HCT116 (cell line): ENCODE results near the gene SCAND1. TPM values are rescaled to one million over a fixed set of nuclear protein-coding genes. Genes with fewer than 3 reads are reported as not detected.

Experiments used
- ATAC-seq: fragments of 200-7000 bp; cut with Tn5 transposase; 2 replicates; pipeline ENCODE4 v1.9.1; 2020; ENCODE audit warnings: mild to moderate bottlenecking, moderate library complexity
- BruUV-seq: library from RNA; stranded (reverse); fragments of 400-500 nt; replicated peaks from 2 replicates; lab custom pipeline; 2021; lab: Mats Ljungman, UMichigan
- CTCF ChIA-PET: fragments of 300-600 bp; sonication (Branson Sonifier 250); formaldehyde crosslinking; loops from one replicate; lab custom pipeline; 2021; ENCODE audit warnings: antibody characterized with exemption; lab: Charles Lee
- POLR2A ChIA-PET: fragments of 300-600, 350-600 bp; sonication (Branson Sonifier 250); formaldehyde crosslinking; loops from one replicate; lab custom pipeline; 2021; ENCODE audit warnings: antibody characterized with exemption; lab: Charles Lee
- RAD21 ChIA-PET, 2 experiments: fragments of 300-600 bp; sonication (Branson Sonifier 250); formaldehyde crosslinking; loops; one replicate each; lab custom pipeline; 2023; ENCODE audit warnings: low total read pairs in 2 of 2; ENCODE audit not compliant: uncharacterized antibody in 2 of 2, unreplicated experiment in 2 of 2, low non-redundant PET in 1 of 2; lab: Charles Lee
- DNase-seq: peaks from one replicate; pipeline ENCODE4 v3.0.0-alpha.2; 2010; ENCODE audit warnings: low read depth, low spot score
- H2AFZ ChIP-seq: fragments of 200-600 bp; shearing (Covaris generic), sonication (generic); 2 replicates; pipeline ENCODE4 v1.6.1; 2017; ENCODE audit warnings: low read depth, mixed run types, mixed read lengths, antibody characterized with exemption, low read length; ENCODE audit not compliant: poor library complexity, severe bottlenecking
- H3K27ac ChIP-seq: 2 replicates; pipeline ENCODE4 v1.5.1; 2012; ENCODE audit warnings: low read depth, low read length
- H3K27me3 ChIP-seq: fragments of 200-600 bp; sonication (generic); 2 replicates; pipeline ENCODE4 v1.6.1; 2016; ENCODE audit warnings: mixed run types, low read length, mixed read lengths; ENCODE audit not compliant: insufficient read depth
- H3K36me3 ChIP-seq, 2 experiments: fragments of 200-500 bp in 1 of 2; fragments of 200-600 bp in 1 of 2; sonication (Bioruptor generic) in 1 of 2; sonication (generic) in 1 of 2; 2 replicates each; pipeline versions ENCODE4 v1.5.1 to v1.6.1; 2014 to 2016; ENCODE audit warnings: low read length in 2 of 2, inconsistent platforms in 1 of 2, mixed read lengths in 1 of 2, mixed run types in 1 of 2; ENCODE audit not compliant: insufficient read depth in 2 of 2, control insufficient read depth in 1 of 2
- H3K4me1 ChIP-seq, 2 experiments: fragments of 200-600 bp in 1 of 2; sonication (generic) in 1 of 2; 2 replicates each; pipeline versions ENCODE4 v1.5.1 to v1.6.1; 2012 to 2017; ENCODE audit warnings: low read length in 2 of 2, inconsistent platforms in 1 of 2, mild to moderate bottlenecking in 1 of 2, mixed read lengths in 1 of 2, mixed run types in 1 of 2, moderate library complexity in 1 of 2; ENCODE audit not compliant: insufficient read depth in 2 of 2, control insufficient read depth in 1 of 2
- H3K4me2 ChIP-seq: fragments of 200-600 bp; sonication (generic); 2 replicates; pipeline ENCODE4 v1.6.1; 2017; ENCODE audit warnings: mixed run types, low read length, mixed read lengths
- H3K4me3 ChIP-seq, 2 experiments: fragments of 200-600 bp in 1 of 2; sonication (generic) in 1 of 2; replicated peaks in 1 of 2; 2 replicates each; pipeline ENCODE4 v1.5.1; 2011 to 2016; ENCODE audit warnings: low read length in 2 of 2, control low read depth in 1 of 2, low read depth in 1 of 2, mild to moderate bottlenecking in 1 of 2, mixed read lengths in 1 of 2, mixed run types in 1 of 2
- H3K79me2 ChIP-seq: fragments of 200-600 bp; sonication (generic); 2 replicates; pipeline ENCODE4 v1.6.1; 2017; ENCODE audit warnings: mild to moderate bottlenecking, mixed run types, low read length, moderate library complexity, mixed read lengths; ENCODE audit not compliant: insufficient read depth
- H3K9ac ChIP-seq: fragments of 200-600 bp; sonication (generic); 2 replicates; pipeline ENCODE4 v1.6.1; 2016; ENCODE audit warnings: low read length, mixed read lengths
- H3K9me2 ChIP-seq: fragments of 200-600 bp; sonication (generic), shearing (Covaris generic); 2 replicates; pipeline ENCODE4 v1.6.1; 2017; ENCODE audit warnings: mixed run types, mild to moderate bottlenecking, moderate library complexity; ENCODE audit not compliant: insufficient read depth
- H3K9me3 ChIP-seq, 2 experiments: fragments of 200-500 bp in 1 of 2; fragments of 200-600 bp in 1 of 2; sonication (Bioruptor generic) in 1 of 2; sonication (generic) in 1 of 2; 2 replicates each; pipeline ENCODE4 v1.6.1; 2014 to 2017; ENCODE audit warnings: low read length in 2 of 2, mixed read lengths in 2 of 2, inconsistent platforms in 1 of 2, low read depth in 1 of 2, mild to moderate bottlenecking in 1 of 2, mixed run types in 1 of 2, moderate library complexity in 1 of 2; ENCODE audit not compliant: control insufficient read depth in 1 of 2, insufficient read depth in 1 of 2
- H4K20me1 ChIP-seq: fragments of 200-600 bp; sonication (generic), shearing (Covaris generic); 2 replicates; pipeline ENCODE4 v1.6.1; 2017; ENCODE audit warnings: mixed run types, mild to moderate bottlenecking, moderate library complexity; ENCODE audit not compliant: insufficient read depth
- ATF3 ChIP-seq: IDR thresholded peaks from 2 replicates; pipeline ENCODE4 v1.6.1; 2012
- CBX3 ChIP-seq: IDR thresholded peaks from 2 replicates; pipeline ENCODE4 v1.6.1; 2012; ENCODE audit warnings: low read depth
- CEBPB ChIP-seq: IDR thresholded peaks from 2 replicates; pipeline ENCODE4 v1.6.1; 2012; ENCODE audit warnings: low read depth
- EZH2 ChIP-seq: fragments of 200-600 bp; sonication (generic); IDR thresholded peaks from 2 replicates; pipeline ENCODE4 v1.6.1; 2017; ENCODE audit warnings: antibody characterized with exemption, mixed run types
- EZH2phosphoT487 ChIP-seq: fragments of 200-600 bp; IDR thresholded peaks from 2 replicates; pipeline ENCODE4 v1.6.1; 2018; ENCODE audit warnings: antibody characterized with exemption, borderline replicate concordance
- FOSL1 ChIP-seq: IDR thresholded peaks from 2 replicates; pipeline ENCODE4 v1.6.1; 2012; ENCODE audit warnings: low read depth
- MAX ChIP-seq: IDR thresholded peaks from 2 replicates; pipeline ENCODE4 v1.6.1; 2012
- POLR2A ChIP-seq: IDR thresholded peaks from 2 replicates; pipeline ENCODE4 v1.7.0; 2011; ENCODE audit warnings: borderline replicate concordance; ENCODE audit not compliant: insufficient read depth, insufficient read length; ENCODE audit errors: extremely low read depth
- POLR2AphosphoS5 ChIP-seq: IDR thresholded peaks from 2 replicates; pipeline ENCODE4 v1.6.1; 2011; ENCODE audit warnings: mild to moderate bottlenecking, low read depth, low read length, moderate library complexity
- RAD21 ChIP-seq: IDR thresholded peaks from 2 replicates; pipeline ENCODE4 v1.6.1; 2012; ENCODE audit warnings: low read depth, mild to moderate bottlenecking
- REST ChIP-seq: IDR thresholded peaks from 2 replicates; pipeline ENCODE4 v1.6.1; 2012; ENCODE audit warnings: low read depth
- SIN3A ChIP-seq: IDR thresholded peaks from 2 replicates; pipeline ENCODE4 v1.6.1; 2012; ENCODE audit warnings: low read depth
- SP1 ChIP-seq: IDR thresholded peaks from 2 replicates; pipeline ENCODE4 v1.6.1; 2012; ENCODE audit warnings: low read depth
- SRF ChIP-seq: IDR thresholded peaks from 2 replicates; pipeline ENCODE4 v1.6.1; 2012; ENCODE audit warnings: low read depth
- TCF7L2 ChIP-seq: IDR thresholded peaks from 2 replicates; pipeline ENCODE4 v1.7.0; 2011; ENCODE audit warnings: borderline replicate concordance, inconsistent platforms; ENCODE audit not compliant: insufficient read depth, insufficient read length; ENCODE audit errors: extremely low read depth
- YY1 ChIP-seq: IDR thresholded peaks from 2 replicates; pipeline ENCODE4 v1.6.1; 2011; ENCODE audit warnings: low read length, low read depth, moderate library complexity, mild to moderate bottlenecking; ENCODE audit not compliant: insufficient replicate concordance; ENCODE audit errors: extremely low read depth
- ZBTB33 ChIP-seq: IDR thresholded peaks from 2 replicates; pipeline ENCODE4 v1.6.1; 2011; ENCODE audit warnings: mild to moderate bottlenecking, low read length, moderate library complexity; ENCODE audit not compliant: insufficient replicate concordance; ENCODE audit errors: extremely low read depth
- ZFX ChIP-seq: fragments of 450-650 bp; IDR thresholded peaks from 2 replicates; pipeline ENCODE4 v1.6.1; 2017
- ZNF274 ChIP-seq: fragments of 200-500 bp; sonication (Bioruptor generic); IDR thresholded peaks from 2 replicates; pipeline ENCODE4 v1.6.1; 2014; ENCODE audit warnings: mild to moderate bottlenecking, low read depth, low read length, inconsistent platforms
- intact Hi-C: fragments of 100-400 bp; cut with micrococcal nuclease; formaldehyde crosslinking; loops from 2 replicates; pipeline ENCODE4 v1.10.0; 2022
- total RNA-seq: library from RNA; stranded (reverse); gene quantifications from one replicate; pipeline ENCODE4 v1.2.1, GENCODE V29; 2021; ENCODE audit not compliant: unreplicated experiment

SCAND1 gene
- total RNA-seq, 1 experiment from 2014 or later: 46.2 TPM

- TF ChIP-seq ZBTB33: no peak
- TF ChIP-seq ZNF274: no peak
- no peak for TF ChIP-seq CBX3
- no peak for TF ChIP-seq POLR2A
- TF ChIP-seq YY1: no peak
- no peak for TF ChIP-seq CEBPB
- TF ChIP-seq EZH2: no peak
- TF ChIP-seq TCF7L2: no peak
Observed at GRCh38 chr20:35910254-35910653, 44.0 kb downstream of the SCAND1 start (continued).

- H3K9ac ChIP-seq: no peak overlapping the region
- POLR2A ChIA-PET: no interaction called here
- ATAC-seq (no peak), DNase-seq (no peak)
- TF ChIP-seq CBX3 (no peak), FOSL1 (no peak), MAX (no peak), CEBPB (no peak), ATF3 (no peak), POLR2A (no peak), REST (no peak), ZNF274 (no peak), RAD21 (no peak), SRF (no peak), POLR2AphosphoS5 (no peak), TCF7L2 (no peak), ZFX (no peak), EZH2phosphoT487 (no peak), SP1 (no peak), SIN3A (no peak)
- BruUV-seq: no TSS peak
- H4K20me1 ChIP-seq: no peaks in the 10 kb centered on the region
- no peaks in the 10 kb centered on the region for H3K79me2 ChIP-seq
- no peaks in the 10 kb centered on the region for H3K9me3 ChIP-seq
- no peak overlapping the region for H3K27ac ChIP-seq
- peaks cover 0 to 4% of the 10 kb centered on the region in 2 experiments; a peak in 2 of 4 replicates for H3K36me3 ChIP-seq
- RAD21 ChIA-PET: no interaction called here
- no peak overlapping the region for H3K4me2 ChIP-seq
- H3K4me1 ChIP-seq: no peaks in the 10 kb centered on the region
- no peak overlapping the region for H2AFZ ChIP-seq
- intact Hi-C loops: no loop called here
- no peak overlapping the region for H3K4me3 ChIP-seq
- H3K9me2 ChIP-seq: no peaks in the 10 kb centered on the region
- no peaks in the 10 kb centered on the region for H3K27me3 ChIP-seq
- CTCF ChIA-PET: no interaction called here
Observed at GRCh38 chr20:35909796-35910195, 44.5 kb downstream of the SCAND1 start.
